Measurements from ENCODE around the gene DTD1. TPM values are rescaled to one million over a fixed set of nuclear protein-coding genes. Genes with fewer than 3 reads are reported as not detected.

DTD1 gene
- total RNA-seq, 1 donor from 2014 or later, result 38.1 TPM

DNA sequence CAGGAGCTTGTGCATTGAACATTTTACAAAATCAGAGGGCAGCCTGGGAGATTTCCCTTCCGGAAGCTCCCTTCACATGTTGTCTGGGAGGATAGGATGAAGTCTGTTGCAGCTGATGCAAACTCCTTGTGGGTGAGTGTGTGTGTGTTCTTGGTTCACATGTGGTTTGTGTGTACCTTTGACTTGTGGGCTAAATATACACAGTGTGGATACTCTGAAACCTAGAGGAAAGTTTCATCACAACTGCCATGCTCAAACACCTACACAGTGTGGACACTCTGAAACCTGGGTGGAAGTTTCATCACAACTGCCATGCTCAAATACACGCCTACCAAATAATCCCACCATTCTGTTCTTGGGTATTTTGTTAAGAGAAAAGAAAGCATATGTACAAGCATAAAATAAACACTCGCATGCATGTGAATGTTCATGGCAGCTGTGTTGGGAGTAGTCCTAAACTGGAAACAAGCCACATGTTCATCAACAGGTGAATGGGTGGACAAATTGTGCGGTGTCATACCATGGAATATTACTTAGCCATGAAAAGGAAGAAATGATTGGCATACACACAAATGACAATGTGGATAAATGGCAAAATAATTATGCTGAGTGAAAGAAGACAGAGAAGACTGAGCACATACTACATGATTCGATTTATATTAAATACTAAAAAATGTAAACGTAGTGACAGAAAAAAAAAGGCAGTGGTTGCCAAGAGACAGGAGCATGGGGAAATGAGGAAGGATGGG is 227.5 kb downstream of the DTD1 start:
- Histone ChIP-seq H4K20me1 (ENCODE audit: insufficient read depth, low read length) (no peaks in the 10 kb centered on the region), H3K79me2 (ENCODE audit: insufficient read depth, low read length) (no peaks in the 10 kb centered on the region), H3K4me2 (ENCODE audit: low read length) (no peak overlapping the region), H3K4me3 (ENCODE audit: insufficient read depth, low read depth, low read length) (no peak overlapping the region), H3K9me3 (ENCODE audit: insufficient read depth, low read depth, low read length) (peaks cover 2% of the 10 kb centered on the region), H3K36me3 (ENCODE audit: insufficient read depth, low read length) (no peaks in the 10 kb centered on the region), H2AFZ (ENCODE audit: low read depth, low read length) (no peak overlapping the region), H3K4me1 (ENCODE audit: insufficient read depth, low read length) (no peaks in the 10 kb centered on the region), H3K27ac (ENCODE audit: low read depth, low read length) (no peak overlapping the region), H3K27me3 (ENCODE audit: insufficient read depth, low read length) (no peaks in the 10 kb centered on the region), H3K9ac (ENCODE audit: low read length) (no peak overlapping the region)
- no peak for DNase-seq (ENCODE audit: low read depth)
- Mint-ChIP-seq H3K27ac (ENCODE audit: unreplicated experiment) (no peak overlapping the region), H3K9me3 (ENCODE audit: unreplicated experiment) (peaks cover 3% of the 10 kb centered on the region), H3K36me3 (ENCODE audit: low read depth, unreplicated experiment) (no peaks in the 10 kb centered on the region), H3K4me3 (ENCODE audit: unreplicated experiment) (no peak overlapping the region), H3K4me1 (ENCODE audit: low read depth, unreplicated experiment) (no peaks in the 10 kb centered on the region), H3K27me3 (ENCODE audit: low read depth, unreplicated experiment) (peaks cover 26% of the 10 kb centered on the region)
- no peak for FAIRE-seq
- TF ChIP-seq EZH2 (IDR thresholded peaks at IDR 0.05; ENCODE audit: insufficient read depth, low read length), result no peak
- TF ChIP-seq, protein P1, sequence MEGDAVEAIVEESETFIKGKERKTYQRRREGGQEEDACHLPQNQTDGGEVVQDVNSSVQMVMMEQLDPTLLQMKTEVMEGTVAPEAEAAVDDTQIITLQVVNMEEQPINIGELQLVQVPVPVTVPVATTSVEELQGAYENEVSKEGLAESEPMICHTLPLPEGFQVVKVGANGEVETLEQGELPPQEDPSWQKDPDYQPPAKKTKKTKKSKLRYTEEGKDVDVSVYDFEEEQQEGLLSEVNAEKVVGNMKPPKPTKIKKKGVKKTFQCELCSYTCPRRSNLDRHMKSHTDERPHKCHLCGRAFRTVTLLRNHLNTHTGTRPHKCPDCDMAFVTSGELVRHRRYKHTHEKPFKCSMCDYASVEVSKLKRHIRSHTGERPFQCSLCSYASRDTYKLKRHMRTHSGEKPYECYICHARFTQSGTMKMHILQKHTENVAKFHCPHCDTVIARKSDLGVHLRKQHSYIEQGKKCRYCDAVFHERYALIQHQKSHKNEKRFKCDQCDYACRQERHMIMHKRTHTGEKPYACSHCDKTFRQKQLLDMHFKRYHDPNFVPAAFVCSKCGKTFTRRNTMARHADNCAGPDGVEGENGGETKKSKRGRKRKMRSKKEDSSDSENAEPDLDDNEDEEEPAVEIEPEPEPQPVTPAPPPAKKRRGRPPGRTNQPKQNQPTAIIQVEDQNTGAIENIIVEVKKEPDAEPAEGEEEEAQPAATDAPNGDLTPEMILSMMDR (IDR thresholded peaks at IDR 0.05; ENCODE audit: insufficient read depth, low read depth, low read length), result no peak

Other genes with a start within 250 kb of the DTD1 start
- gene DZANK1, start 121.0 kb upstream of the DTD1 start, total RNA-seq, result 2.3 and 3.0 TPM in 2 replicates
- 11.6 and 12.8 TPM in 2 replicates for gene POLR3F, start 120.7 kb upstream of the DTD1 start, total RNA-seq
- gene RBBP9, start 90.8 kb upstream of the DTD1 start, total RNA-seq, result 12.8 and 14.4 TPM in 2 replicates
- gene SEC23B, start 80.1 kb upstream of the DTD1 start, total RNA-seq, result 61.5 and 66.4 TPM in 2 replicates
- gene SMIM26, start 20.6 kb upstream of the DTD1 start, total RNA-seq, result 51.3 and 56.9 TPM in 2 replicates
- not detected in 2 replicates for gene SCP2D1, start 225.7 kb downstream of the DTD1 start, total RNA-seq

Data from astrocyte (in vitro differentiated cells and primary cell).